ENCODE measurements around the gene RGS17.

Gene RGS17

DNA sequence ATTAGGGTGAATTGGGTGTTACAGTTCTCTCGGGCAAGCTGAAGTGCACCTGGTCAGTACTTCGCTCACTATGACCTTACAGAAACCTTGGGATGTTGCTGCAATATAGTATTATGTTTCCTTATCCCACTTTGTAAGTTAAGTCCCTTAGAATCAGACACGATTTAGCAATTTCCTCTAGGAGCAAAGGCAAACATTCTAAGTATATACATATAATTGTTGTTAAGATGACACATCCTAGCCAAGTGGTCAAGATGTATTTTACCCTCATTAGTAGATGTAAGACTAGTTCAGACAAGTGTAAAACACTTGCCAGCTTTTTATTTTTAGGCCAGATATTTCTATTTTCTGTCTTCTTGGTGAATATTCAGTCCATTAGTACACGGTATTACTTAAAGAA, 31.1 kb upstream of the RGS17 start:
- TF ChIP-seq, protein P1, sequence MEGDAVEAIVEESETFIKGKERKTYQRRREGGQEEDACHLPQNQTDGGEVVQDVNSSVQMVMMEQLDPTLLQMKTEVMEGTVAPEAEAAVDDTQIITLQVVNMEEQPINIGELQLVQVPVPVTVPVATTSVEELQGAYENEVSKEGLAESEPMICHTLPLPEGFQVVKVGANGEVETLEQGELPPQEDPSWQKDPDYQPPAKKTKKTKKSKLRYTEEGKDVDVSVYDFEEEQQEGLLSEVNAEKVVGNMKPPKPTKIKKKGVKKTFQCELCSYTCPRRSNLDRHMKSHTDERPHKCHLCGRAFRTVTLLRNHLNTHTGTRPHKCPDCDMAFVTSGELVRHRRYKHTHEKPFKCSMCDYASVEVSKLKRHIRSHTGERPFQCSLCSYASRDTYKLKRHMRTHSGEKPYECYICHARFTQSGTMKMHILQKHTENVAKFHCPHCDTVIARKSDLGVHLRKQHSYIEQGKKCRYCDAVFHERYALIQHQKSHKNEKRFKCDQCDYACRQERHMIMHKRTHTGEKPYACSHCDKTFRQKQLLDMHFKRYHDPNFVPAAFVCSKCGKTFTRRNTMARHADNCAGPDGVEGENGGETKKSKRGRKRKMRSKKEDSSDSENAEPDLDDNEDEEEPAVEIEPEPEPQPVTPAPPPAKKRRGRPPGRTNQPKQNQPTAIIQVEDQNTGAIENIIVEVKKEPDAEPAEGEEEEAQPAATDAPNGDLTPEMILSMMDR (IDR thresholded peaks at IDR 0.05; ENCODE audit: borderline replicate concordance, insufficient read depth, low read depth, low read length): no peak
- no peak overlapping the region for H3K4me3 ChIP-seq (ENCODE audit: low read depth, low read length)

DNA sequence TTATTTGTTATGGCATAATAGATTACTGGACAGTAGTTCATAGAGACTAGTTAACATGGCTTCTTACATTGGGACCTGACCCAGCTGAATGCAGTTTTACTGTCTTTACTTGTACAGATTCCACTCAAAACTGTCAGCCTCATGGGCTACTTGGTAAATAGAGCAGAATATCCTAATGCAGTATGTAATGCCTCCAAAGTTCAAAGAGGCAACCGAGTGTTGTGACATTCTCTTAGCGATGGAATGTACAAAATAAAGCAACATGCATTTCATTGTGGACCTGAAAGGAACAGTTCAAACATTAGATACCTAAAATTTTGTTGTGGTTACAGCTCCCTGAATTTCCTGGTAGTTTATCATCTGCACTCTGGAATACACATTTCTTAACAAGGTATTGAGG, 29.1 kb upstream of the RGS17 start:
- TF ChIP-seq, protein P1 (IDR thresholded peaks at IDR 0.05; ENCODE audit: borderline replicate concordance, insufficient read depth, low read depth, low read length): no peak

DNA sequence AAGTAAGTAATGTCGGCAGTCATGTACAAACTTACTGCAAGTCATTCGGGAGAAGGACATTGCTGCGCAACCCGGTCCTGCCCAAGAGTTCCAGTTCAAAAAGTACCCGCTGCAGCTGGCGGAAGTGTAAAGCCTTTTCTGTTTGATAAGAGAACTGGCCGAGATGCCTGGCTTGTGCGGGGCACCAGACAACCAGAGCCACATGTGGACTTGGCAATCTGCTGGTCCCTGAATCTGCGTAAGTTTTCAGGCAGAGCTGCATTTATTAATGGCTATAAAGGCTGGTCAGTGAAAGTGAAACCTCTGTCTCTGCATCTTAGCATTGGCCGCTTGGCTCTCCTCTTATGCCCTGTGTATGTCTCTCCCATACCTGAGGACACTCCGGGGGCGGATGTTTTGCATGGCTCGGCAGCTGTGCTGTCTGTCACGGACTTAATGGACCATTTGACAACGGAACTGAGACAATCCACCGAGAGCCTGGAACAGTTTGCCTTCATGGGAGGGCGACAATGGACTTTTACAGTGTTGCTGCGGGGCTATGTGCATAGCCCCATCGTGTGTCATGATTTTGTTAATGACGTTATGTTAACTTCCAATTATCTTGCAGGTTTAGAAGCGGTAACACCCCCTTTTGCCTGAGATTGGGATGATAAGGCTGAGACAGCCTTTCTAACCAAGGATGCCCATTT, 19.8 kb upstream of the RGS17 start:
- TF ChIP-seq, protein P1 (IDR thresholded peaks at IDR 0.05; ENCODE audit: borderline replicate concordance, insufficient read depth, low read depth, low read length): no peak
- H3K4me3 ChIP-seq (ENCODE audit: low read depth, low read length): no peak overlapping the region

More for the DNA sequence above, 29.1 kb upstream of the RGS17 start:
- H3K4me3 ChIP-seq (ENCODE audit: low read depth, low read length): no peak overlapping the region

DNA sequence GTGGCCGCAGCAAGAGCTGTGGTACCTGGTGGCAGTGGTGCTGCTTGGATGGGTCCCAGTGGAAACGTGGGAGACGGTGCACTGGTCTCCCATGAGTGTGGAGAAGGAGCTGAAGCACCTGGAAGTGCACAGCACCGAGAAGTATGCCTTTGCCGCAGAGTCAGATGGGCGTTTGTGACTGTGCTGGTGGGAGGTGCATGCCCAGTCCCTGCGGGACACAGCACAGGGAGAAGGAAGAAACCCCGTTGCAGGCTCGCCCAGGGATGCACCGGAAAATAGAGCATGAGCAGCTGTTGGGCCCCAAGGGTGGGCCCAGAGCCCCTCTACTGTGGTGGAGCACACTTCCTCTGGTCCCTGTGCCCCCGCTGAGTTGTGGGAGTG, 19.3 kb upstream of the RGS17 start:
- TF ChIP-seq, protein P1 (IDR thresholded peaks at IDR 0.05; ENCODE audit: borderline replicate concordance, insufficient read depth, low read depth, low read length): no peak
- no peak overlapping the region for H3K4me3 ChIP-seq (ENCODE audit: low read depth, low read length)

DNA sequence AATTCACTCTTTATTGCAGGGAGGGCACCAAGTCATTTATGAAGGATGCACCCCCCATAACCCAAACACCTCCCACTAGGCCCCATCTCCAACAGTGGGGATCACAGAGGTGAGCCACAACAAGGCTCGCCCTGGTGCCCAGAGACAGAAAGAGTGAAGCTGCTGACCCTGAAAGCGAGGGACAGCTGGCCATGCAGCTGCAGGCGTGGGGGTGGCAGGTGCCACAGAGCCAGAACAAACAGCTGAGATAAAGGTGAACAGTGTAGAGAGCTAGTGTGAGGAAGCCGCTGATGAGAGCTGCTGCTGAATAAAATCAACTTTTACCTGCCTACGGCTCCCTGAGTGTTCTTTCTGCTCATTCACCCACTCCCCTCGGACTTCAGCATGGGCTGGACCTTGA, 18.8 kb upstream of the RGS17 start:
- TF ChIP-seq, protein P1 (IDR thresholded peaks at IDR 0.05; ENCODE audit: borderline replicate concordance, insufficient read depth, low read depth, low read length): no peak
- no peak overlapping the region for H3K4me3 ChIP-seq (ENCODE audit: low read depth, low read length)

DNA sequence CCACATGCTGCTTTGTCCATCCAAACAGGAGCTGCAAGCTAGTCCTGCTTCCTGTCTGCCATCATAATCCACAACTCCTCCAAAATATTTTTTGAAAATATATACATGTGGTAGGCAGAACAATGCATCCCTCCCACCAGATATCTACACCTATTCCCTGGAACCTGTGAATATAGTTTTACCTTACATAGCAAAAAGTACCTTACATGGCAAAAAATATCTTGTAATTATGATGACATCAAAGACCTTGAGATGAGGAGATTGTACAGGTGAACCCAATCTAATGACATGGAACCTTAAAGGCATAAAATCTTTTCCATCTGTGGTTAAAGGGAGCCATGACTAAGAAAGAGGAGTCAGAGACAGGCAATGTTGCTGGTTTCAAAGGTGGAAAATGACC, 15.3 kb upstream of the RGS17 start:
- H3K4me3 ChIP-seq (ENCODE audit: low read depth, low read length): no peak overlapping the region
- TF ChIP-seq, protein P1 (IDR thresholded peaks at IDR 0.05; ENCODE audit: borderline replicate concordance, insufficient read depth, low read depth, low read length): no peak

DNA sequence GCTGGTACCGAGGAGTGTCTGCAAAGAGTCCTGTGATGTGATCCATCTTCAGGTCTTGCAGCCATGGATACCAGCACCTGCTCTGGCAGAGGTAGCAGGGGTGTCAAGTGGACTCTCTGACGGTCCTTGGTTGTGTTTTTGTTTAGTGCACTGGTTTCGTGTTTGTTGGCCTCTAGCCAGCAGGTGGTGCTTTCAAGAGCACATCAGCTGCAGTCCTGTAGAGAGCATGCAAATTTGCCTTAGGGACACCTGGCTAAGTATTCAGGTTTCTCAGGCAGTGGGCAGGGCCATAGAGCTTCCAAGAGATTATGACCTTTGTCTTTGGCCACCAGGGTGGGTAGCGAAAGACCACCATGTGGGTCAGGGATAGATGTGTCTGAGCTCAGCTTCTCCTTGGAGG, 14.5 kb upstream of the RGS17 start:
- no peak overlapping the region for H3K4me3 ChIP-seq (ENCODE audit: low read depth, low read length)
- TF ChIP-seq, protein P1 (IDR thresholded peaks at IDR 0.05; ENCODE audit: borderline replicate concordance, insufficient read depth, low read depth, low read length): no peak

All from GM12875 (cell line).